ENCODE data around the gene ZCCHC7.

Gene ZCCHC7

DNA sequence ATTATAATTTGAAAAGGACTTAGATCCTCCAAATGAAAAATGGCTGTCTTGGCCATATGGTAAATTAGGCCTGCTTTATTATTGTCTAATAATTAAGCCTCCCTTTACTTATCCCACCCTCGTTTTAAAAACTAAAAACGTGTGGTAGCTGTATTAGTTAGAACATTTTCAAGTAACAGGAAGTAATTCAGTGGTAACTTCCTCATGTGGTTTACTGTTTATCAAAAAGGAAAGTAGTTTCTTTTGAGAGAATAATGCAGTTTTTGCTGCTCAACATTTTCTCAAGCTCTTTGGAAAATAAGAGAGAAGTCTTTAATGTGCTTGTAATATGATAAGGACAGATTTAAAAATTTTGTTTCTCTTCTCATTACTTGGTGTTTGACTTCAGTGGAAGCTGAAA lies 26.0 kb downstream of the ZCCHC7 start:
- Histone ChIP-seq H3K36me3 (ENCODE audit: control insufficient read depth, insufficient read depth, low read length) (no peaks in the 10 kb centered on the region), H3K4me1 (ENCODE audit: control insufficient read depth, insufficient read depth, low read length, poor library complexity, severe bottlenecking) (peaks cover 15% of the 10 kb centered on the region), H3K27me3 (replicated peaks; ENCODE audit: control insufficient read depth, insufficient read depth, low read length, poor library complexity, severe bottlenecking) (no peaks in the 10 kb centered on the region), H3K9me3 (ENCODE audit: control insufficient read depth, low read length) (no peaks in the 10 kb centered on the region), H3K4me3 (ENCODE audit: insufficient read depth, low read depth, low read length, poor library complexity, severe bottlenecking) (peak overlapping the region; percentile 14), H3K27ac (ENCODE audit: insufficient read depth, low read length, poor library complexity, severe bottlenecking) (peak overlapping the region; percentile 39)
- no peak for DNase-seq

DNA sequence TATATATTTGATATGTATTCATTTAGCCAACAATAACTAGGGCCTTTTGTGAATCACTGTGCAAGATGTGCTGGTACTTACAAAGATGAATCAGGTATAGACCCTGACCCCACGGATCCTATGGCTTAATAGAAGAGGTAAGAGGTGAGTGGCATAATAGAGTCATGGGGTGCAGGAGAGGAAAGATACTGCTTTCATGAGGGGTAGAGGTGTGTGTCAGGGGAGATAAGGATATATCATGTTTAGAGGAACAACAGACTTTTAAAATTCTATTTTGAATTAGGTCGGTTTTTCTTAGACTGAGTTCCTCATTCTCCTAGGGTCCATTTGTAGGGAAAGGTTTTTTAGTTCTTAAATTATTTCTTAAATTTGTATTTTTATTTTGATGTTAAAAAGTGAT lies 27.8 kb downstream of the ZCCHC7 start:
- no peak overlapping the region for H3K27ac ChIP-seq (ENCODE audit: insufficient read depth, low read length, poor library complexity, severe bottlenecking)

DNA sequence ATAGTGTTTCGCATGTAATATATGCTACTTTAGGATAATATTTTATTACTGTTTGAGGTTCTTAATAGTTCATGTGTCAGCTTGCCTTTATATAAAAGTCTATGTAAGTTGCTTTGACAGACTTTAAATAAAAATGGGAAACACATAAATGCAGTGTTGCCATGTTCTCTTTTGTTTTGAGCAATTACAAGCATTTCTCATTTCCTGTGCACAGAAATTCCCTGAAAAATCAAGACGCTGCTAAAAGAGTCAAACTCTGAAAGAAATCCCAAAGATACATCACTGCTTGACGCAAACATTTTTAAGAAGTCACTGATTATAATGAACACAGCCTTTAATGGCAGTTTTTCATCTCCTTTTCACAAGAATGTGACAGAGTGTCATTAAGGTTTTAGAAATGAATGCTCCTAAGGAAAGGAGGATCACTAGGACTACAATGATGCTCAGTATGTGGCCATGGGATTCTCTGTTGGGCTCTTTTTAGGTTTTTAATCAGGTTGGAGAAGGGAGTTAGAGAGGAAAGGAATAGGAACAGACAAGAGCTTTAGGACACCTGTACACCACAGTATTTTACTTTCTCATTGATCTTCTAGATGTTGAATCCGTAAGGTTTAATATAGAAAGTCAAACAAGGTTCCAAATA lies 29.4 kb downstream of the ZCCHC7 start:
- no peaks in the 10 kb centered on the region for H3K27me3 ChIP-seq (replicated peaks; ENCODE audit: control insufficient read depth, insufficient read depth, low read length, poor library complexity, severe bottlenecking)
- no peak overlapping the region for H3K4me3 ChIP-seq (ENCODE audit: insufficient read depth, low read depth, low read length, poor library complexity, severe bottlenecking)
- no peaks in the 10 kb centered on the region for H3K9me3 ChIP-seq (ENCODE audit: control insufficient read depth, low read length)
- DNase-seq, result no peak
- peaks cover 3% of the 10 kb centered on the region for H3K36me3 ChIP-seq (ENCODE audit: control insufficient read depth, insufficient read depth, low read length)
- peaks cover 12% of the 10 kb centered on the region for H3K4me1 ChIP-seq (ENCODE audit: control insufficient read depth, insufficient read depth, low read length, poor library complexity, severe bottlenecking)
- H3K27ac ChIP-seq (ENCODE audit: insufficient read depth, low read length, poor library complexity, severe bottlenecking), result no peak overlapping the region

More for the DNA sequence above, 27.8 kb downstream of the ZCCHC7 start:
- peaks cover 15% of the 10 kb centered on the region for H3K4me1 ChIP-seq (ENCODE audit: control insufficient read depth, insufficient read depth, low read length, poor library complexity, severe bottlenecking)
- H3K4me3 ChIP-seq (ENCODE audit: insufficient read depth, low read depth, low read length, poor library complexity, severe bottlenecking), result no peak overlapping the region
- H3K27me3 ChIP-seq (replicated peaks; ENCODE audit: control insufficient read depth, insufficient read depth, low read length, poor library complexity, severe bottlenecking), result no peaks in the 10 kb centered on the region
- DNase-seq, result no peak
- no peaks in the 10 kb centered on the region for H3K36me3 ChIP-seq (ENCODE audit: control insufficient read depth, insufficient read depth, low read length)
- no peaks in the 10 kb centered on the region for H3K9me3 ChIP-seq (ENCODE audit: control insufficient read depth, low read length)

DNA sequence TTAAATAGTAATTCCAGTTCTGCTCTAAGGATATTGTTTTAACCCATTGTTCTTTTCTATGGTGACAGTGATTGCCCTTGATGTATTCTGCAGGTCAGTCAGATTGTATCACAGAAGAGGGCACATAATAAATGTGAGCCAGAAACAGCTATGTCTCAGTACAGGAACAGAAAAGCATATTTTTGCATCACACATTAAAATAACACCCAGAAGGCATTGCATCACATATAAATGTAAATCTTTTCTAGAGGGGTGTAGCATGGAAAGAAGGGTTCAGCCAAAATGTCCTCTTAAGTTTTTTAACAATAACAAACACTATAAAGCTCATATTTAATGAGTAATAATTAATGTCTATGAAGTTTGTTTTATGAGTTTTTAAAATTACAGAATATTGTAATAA lies 30.0 kb downstream of the ZCCHC7 start:
- no peak for DNase-seq
- Histone ChIP-seq H3K9me3 (ENCODE audit: control insufficient read depth, low read length) (no peaks in the 10 kb centered on the region), H3K27ac (ENCODE audit: insufficient read depth, low read length, poor library complexity, severe bottlenecking) (no peak overlapping the region), H3K4me3 (ENCODE audit: insufficient read depth, low read depth, low read length, poor library complexity, severe bottlenecking) (no peak overlapping the region), H3K27me3 (replicated peaks; ENCODE audit: control insufficient read depth, insufficient read depth, low read length, poor library complexity, severe bottlenecking) (no peaks in the 10 kb centered on the region), H3K4me1 (ENCODE audit: control insufficient read depth, insufficient read depth, low read length, poor library complexity, severe bottlenecking) (peaks cover 8% of the 10 kb centered on the region), H3K36me3 (ENCODE audit: control insufficient read depth, insufficient read depth, low read length) (peaks cover 3% of the 10 kb centered on the region)

DNA sequence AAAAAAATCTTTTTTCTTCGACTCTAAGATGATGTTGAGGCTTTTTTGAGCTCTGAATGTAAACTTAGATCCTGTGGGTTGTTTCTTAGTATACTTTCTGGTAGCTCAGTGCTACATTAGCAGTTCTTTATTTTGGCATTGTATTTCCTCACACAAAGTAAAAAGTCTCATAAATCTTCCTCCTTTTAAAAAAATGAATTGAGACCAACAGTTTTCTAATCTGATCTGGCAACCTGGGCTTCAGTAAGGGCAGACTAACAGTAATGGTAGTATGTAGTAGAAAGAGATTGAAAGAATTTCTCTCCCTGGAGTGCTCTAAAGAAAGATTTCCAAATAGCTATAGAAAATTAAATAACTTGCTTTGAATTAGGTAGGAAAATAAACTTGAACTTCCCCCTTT lies 31.4 kb downstream of the ZCCHC7 start:
- H3K27ac ChIP-seq (ENCODE audit: insufficient read depth, low read length, poor library complexity, severe bottlenecking), result no peak overlapping the region
- no peak for DNase-seq
- H3K4me3 ChIP-seq (ENCODE audit: insufficient read depth, low read depth, low read length, poor library complexity, severe bottlenecking), result no peak overlapping the region
- no peaks in the 10 kb centered on the region for H3K27me3 ChIP-seq (replicated peaks; ENCODE audit: control insufficient read depth, insufficient read depth, low read length, poor library complexity, severe bottlenecking)
- H3K36me3 ChIP-seq (ENCODE audit: control insufficient read depth, insufficient read depth, low read length), result peaks cover 3% of the 10 kb centered on the region
- H3K4me1 ChIP-seq (ENCODE audit: control insufficient read depth, insufficient read depth, low read length, poor library complexity, severe bottlenecking), result no peaks in the 10 kb centered on the region
- no peaks in the 10 kb centered on the region for H3K9me3 ChIP-seq (ENCODE audit: control insufficient read depth, low read length)

DNA sequence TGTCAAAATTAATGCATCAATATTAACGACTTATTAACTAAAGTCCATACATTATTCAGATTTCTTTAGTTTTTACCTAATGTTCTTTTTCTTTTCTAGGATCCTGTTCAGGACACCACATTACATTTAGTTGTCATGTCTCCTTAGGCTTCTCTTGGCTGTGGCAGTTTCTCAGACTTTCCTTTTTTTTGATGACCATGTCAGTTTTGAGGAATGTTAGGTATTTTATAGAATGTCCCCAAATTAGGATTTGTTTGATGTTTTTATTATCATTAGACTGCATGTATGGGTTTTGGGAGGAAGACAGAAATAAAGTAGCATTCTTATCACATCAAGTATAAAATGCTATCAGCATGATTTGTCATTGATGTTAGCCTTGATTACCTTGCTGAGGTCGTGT lies 32.0 kb downstream of the ZCCHC7 start:
- no peak for DNase-seq
- Histone ChIP-seq H3K36me3 (ENCODE audit: control insufficient read depth, insufficient read depth, low read length) (peaks cover 3% of the 10 kb centered on the region), H3K4me1 (ENCODE audit: control insufficient read depth, insufficient read depth, low read length, poor library complexity, severe bottlenecking) (no peaks in the 10 kb centered on the region), H3K9me3 (ENCODE audit: control insufficient read depth, low read length) (no peaks in the 10 kb centered on the region), H3K27me3 (replicated peaks; ENCODE audit: control insufficient read depth, insufficient read depth, low read length, poor library complexity, severe bottlenecking) (no peaks in the 10 kb centered on the region), H3K4me3 (ENCODE audit: insufficient read depth, low read depth, low read length, poor library complexity, severe bottlenecking) (no peak overlapping the region), H3K27ac (ENCODE audit: insufficient read depth, low read length, poor library complexity, severe bottlenecking) (no peak overlapping the region)

DNA sequence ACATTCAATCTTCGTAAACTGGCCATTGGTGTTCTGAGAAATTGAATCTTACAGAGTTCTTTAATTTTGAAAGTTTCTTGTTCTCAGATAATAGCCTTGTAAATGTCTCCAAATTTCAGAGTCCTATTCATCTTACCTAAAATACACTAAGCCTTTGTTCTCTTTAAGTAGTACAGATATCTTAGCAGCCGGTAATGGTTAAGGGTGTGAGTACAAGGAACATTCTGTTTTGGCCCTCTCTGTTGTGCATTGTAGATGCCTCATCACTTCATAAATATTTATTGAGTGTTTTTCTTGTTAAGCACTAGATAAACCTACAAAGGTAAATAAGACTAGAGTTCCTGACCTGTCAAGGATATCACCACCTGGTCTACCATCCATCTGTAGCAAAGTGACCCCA lies 35.2 kb downstream of the ZCCHC7 start:
- Histone ChIP-seq H3K9me3 (ENCODE audit: control insufficient read depth, low read length) (no peaks in the 10 kb centered on the region), H3K27ac (ENCODE audit: insufficient read depth, low read length, poor library complexity, severe bottlenecking) (no peak overlapping the region), H3K4me3 (ENCODE audit: insufficient read depth, low read depth, low read length, poor library complexity, severe bottlenecking) (no peak overlapping the region), H3K4me1 (ENCODE audit: control insufficient read depth, insufficient read depth, low read length, poor library complexity, severe bottlenecking) (no peaks in the 10 kb centered on the region), H3K27me3 (replicated peaks; ENCODE audit: control insufficient read depth, insufficient read depth, low read length, poor library complexity, severe bottlenecking) (no peaks in the 10 kb centered on the region), H3K36me3 (ENCODE audit: control insufficient read depth, insufficient read depth, low read length) (peaks cover 3% of the 10 kb centered on the region)
- DNase-seq, result no peak

DNA sequence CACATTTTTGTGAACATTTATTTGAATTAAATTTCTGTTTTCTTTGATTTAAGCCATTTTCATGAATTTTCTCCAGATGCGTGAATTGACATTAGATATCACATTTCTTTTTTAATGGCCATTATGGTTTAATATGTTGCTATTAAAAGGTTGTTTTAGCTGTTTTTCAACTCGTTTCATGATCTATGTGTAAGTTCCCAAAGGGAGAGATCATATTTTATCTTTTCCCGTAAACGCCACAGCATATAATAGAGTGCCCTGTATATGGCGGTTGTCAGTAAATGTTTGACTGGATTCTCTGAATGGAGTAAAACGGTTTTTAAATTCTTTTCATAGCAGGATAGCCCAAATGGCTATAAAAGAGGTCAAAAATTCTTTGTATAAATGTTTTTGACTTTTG lies 35.8 kb downstream of the ZCCHC7 start:
- Histone ChIP-seq H3K27me3 (replicated peaks; ENCODE audit: control insufficient read depth, insufficient read depth, low read length, poor library complexity, severe bottlenecking) (no peaks in the 10 kb centered on the region), H3K4me1 (ENCODE audit: control insufficient read depth, insufficient read depth, low read length, poor library complexity, severe bottlenecking) (no peaks in the 10 kb centered on the region), H3K9me3 (ENCODE audit: control insufficient read depth, low read length) (no peaks in the 10 kb centered on the region), H3K36me3 (ENCODE audit: control insufficient read depth, insufficient read depth, low read length) (peaks cover 3% of the 10 kb centered on the region), H3K27ac (ENCODE audit: insufficient read depth, low read length, poor library complexity, severe bottlenecking) (no peak overlapping the region), H3K4me3 (ENCODE audit: insufficient read depth, low read depth, low read length, poor library complexity, severe bottlenecking) (no peak overlapping the region)
- no peak for DNase-seq

DNA sequence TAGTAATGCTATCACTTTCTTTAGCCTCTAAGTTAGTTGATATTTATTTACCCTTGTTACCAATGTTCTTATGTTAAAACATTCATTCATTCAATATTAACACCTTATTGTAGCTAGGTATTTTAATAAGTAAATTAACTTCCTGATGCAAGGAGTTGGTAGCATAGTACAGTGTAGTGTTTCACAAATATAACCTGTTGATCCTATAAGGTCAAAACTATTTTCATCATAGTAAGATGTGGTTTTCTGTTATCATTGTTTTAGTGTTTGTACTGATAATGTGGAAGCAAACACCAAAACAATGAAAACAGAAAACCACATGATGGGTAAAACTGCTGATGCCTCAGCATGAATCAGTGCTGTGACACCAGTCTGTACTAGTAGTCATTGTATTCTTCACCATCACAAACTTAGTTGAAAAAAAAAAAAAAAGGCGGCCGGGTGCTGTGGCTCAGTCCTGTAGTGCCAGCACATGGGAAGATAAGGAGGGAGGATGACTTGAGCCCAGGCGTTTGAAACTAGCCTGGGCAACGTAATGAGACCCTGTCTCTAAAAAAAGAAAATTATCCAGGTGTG lies 36.5 kb downstream of the ZCCHC7 start:
- H3K27ac ChIP-seq (ENCODE audit: insufficient read depth, low read length, poor library complexity, severe bottlenecking), result no peak overlapping the region
- no peaks in the 10 kb centered on the region for H3K27me3 ChIP-seq (replicated peaks; ENCODE audit: control insufficient read depth, insufficient read depth, low read length, poor library complexity, severe bottlenecking)
- no peak overlapping the region for H3K4me3 ChIP-seq (ENCODE audit: insufficient read depth, low read depth, low read length, poor library complexity, severe bottlenecking)

DNA sequence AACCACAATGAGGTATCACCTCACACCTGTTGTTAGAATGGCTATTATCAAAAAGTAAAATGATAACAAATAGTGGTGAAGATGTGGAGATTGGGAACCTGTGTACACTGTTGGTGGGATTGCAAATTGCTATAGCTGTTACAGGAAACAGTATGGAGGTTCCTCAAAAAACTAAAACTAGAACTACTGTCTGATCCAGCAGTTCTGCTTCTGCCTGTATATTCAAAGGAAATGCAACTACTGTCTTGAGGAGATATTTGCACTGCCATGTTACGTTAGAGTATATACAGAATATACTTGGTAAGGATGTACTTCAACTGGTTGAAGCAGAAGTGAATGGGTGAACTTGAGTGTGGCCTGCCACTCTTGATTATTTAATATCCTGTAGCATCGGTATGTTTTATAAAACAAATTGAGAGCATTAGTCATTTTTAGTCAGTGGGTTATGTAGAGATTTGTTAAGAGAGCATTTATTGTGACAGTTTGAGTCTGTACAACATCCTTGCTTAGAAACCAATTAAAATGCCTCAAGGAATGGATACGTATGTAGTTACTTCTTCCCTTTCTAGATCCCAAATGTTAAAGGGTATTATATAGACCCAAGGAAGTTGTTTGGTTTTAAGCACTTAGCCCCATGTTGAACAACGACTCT lies 37.5 kb downstream of the ZCCHC7 start:
- Histone ChIP-seq H3K36me3 (ENCODE audit: control insufficient read depth, insufficient read depth, low read length) (peaks cover 6% of the 10 kb centered on the region), H3K27ac (ENCODE audit: insufficient read depth, low read length, poor library complexity, severe bottlenecking) (no peak overlapping the region), H3K4me3 (ENCODE audit: insufficient read depth, low read depth, low read length, poor library complexity, severe bottlenecking) (no peak overlapping the region), H3K9me3 (ENCODE audit: control insufficient read depth, low read length) (no peaks in the 10 kb centered on the region), H3K27me3 (replicated peaks; ENCODE audit: control insufficient read depth, insufficient read depth, low read length, poor library complexity, severe bottlenecking) (no peaks in the 10 kb centered on the region), H3K4me1 (ENCODE audit: control insufficient read depth, insufficient read depth, low read length, poor library complexity, severe bottlenecking) (no peaks in the 10 kb centered on the region)
- no peak for DNase-seq

More for the DNA sequence above, 36.5 kb downstream of the ZCCHC7 start:
- H3K4me1 ChIP-seq (ENCODE audit: control insufficient read depth, insufficient read depth, low read length, poor library complexity, severe bottlenecking), result no peaks in the 10 kb centered on the region
- H3K9me3 ChIP-seq (ENCODE audit: control insufficient read depth, low read length), result no peaks in the 10 kb centered on the region
- H3K36me3 ChIP-seq (ENCODE audit: control insufficient read depth, insufficient read depth, low read length), result peaks cover 6% of the 10 kb centered on the region
- no peak for DNase-seq

Data from effector memory CD4-positive, alpha-beta T cell (primary cell).